22Rv1 (cell line): ENCODE measurements around the gene LRRC7.

Experiments used
- H3K27ac ChIP-seq: fragments of 450-650 bp; 2 replicates; pipeline ENCODE4 v1.5.1; 2017
- ZFX ChIP-seq: fragments of 450-650 bp; IDR thresholded peaks from 2 replicates; pipeline ENCODE4 v1.6.1; 2017; ENCODE audit warnings: antibody characterized with exemption, borderline replicate concordance
- TF ChIP-seq, protein P1 (sequence below): fragments of 450-650 bp; IDR thresholded peaks from 2 replicates; pipeline ENCODE4 v1.5.1; 2017; ENCODE audit warnings: mild to moderate bottlenecking

The LRRC7 gene

GRCh38 chr1:69836971-69837636 is 269.4 kb downstream of the LRRC7 start:
- TF ChIP-seq, protein P1, sequence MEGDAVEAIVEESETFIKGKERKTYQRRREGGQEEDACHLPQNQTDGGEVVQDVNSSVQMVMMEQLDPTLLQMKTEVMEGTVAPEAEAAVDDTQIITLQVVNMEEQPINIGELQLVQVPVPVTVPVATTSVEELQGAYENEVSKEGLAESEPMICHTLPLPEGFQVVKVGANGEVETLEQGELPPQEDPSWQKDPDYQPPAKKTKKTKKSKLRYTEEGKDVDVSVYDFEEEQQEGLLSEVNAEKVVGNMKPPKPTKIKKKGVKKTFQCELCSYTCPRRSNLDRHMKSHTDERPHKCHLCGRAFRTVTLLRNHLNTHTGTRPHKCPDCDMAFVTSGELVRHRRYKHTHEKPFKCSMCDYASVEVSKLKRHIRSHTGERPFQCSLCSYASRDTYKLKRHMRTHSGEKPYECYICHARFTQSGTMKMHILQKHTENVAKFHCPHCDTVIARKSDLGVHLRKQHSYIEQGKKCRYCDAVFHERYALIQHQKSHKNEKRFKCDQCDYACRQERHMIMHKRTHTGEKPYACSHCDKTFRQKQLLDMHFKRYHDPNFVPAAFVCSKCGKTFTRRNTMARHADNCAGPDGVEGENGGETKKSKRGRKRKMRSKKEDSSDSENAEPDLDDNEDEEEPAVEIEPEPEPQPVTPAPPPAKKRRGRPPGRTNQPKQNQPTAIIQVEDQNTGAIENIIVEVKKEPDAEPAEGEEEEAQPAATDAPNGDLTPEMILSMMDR = no peak
- no peak for TF ChIP-seq ZFX
- H3K27ac ChIP-seq = no peak overlapping the region

DNA sequence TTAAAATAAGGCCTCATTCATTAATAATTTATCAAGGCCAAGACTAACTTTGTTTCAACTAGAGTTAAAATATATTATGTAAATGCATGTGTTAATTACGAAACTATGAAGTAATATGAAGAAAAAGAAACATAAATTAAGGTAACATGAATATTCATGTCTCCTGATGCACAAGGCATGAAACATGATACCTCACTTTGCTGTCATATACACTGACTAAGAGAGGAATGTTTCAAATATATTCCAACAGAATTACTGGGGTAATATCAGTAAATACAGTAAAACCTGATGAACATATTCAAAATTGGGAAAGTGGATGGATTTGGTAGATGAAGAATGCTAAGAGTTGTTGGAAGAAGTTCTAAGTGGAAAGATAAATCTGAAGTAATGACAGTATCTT is 274.6 kb downstream of the LRRC7 start:
- H3K27ac ChIP-seq = no peak overlapping the region
- TF ChIP-seq, protein P1 = no peak
- no peak for TF ChIP-seq ZFX

DNA sequence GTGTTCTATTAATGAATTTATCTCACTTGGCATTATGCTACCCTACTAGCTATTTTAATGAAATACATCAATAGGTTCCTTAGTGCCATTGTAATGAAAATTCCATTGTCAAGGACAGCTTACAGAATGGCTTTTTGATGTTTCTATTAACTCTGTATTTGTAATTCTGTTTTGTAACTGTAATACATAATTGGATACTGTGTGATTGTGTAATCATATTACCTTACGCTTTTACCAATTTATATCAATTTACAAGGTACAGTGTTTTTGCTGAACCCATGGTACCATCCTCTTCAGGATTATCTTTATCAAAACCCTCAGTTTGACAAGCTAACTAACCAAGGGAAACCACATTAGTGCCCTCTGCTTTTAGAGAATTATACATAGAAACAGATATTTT is 277.9 kb downstream of the LRRC7 start:
- H3K27ac ChIP-seq = no peak overlapping the region
- TF ChIP-seq, protein P1 = no peak
- no peak for TF ChIP-seq ZFX

- TF ChIP-seq, protein P1 = no peak
- TF ChIP-seq ZFX = no peak
- no peak overlapping the region for H3K27ac ChIP-seq
Observed at GRCh38 chr1:69846267-69846666, 278.5 kb downstream of the LRRC7 start.

GRCh38 chr1:69847670-69848069 is 279.9 kb downstream of the LRRC7 start:
- no peak overlapping the region for H3K27ac ChIP-seq

GRCh38 chr1:69852151-69852550 is 284.4 kb downstream of the LRRC7 start:
- H3K27ac ChIP-seq = no peak overlapping the region
- no peak for TF ChIP-seq ZFX
- TF ChIP-seq, protein P1 = no peak

More at GRCh38 chr1:69847670-69848069, 279.9 kb downstream of the LRRC7 start:
- TF ChIP-seq, protein P1 = no peak
- no peak for TF ChIP-seq ZFX

DNA sequence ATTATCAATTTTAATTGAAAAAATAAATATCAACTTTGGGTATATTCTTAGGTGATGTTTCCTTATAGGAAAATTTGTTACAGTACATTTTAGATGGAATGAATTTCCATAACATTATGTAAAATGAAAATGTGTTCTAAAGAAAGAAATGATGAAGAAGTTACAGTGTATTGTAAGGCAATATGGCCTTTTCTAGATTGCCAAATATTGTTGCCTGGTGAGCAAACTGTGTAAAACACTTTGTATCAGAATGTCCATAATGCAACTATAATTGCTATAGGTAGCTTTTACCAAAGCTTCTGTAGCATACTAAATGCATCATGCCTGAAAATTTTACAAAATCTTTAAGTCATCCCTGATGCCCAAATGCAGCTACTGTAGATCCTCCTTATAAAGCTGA is 285.0 kb downstream of the LRRC7 start:
- H3K27ac ChIP-seq = no peak overlapping the region
- no peak for TF ChIP-seq ZFX
- TF ChIP-seq, protein P1 = no peak
